H1 (cell line): ENCODE results near the gene SUMF1. TPM values are rescaled to one million over a fixed set of nuclear protein-coding genes. Genes with fewer than 3 reads are reported as not detected.

Source experiments
- CTCF ChIA-PET: fragments of 300-600 bp; sonication (Branson Sonifier 250); formaldehyde crosslinking; loops from one replicate; lab custom pipeline; 2021; ENCODE audit not compliant: partially characterized antibody; lab: Charles Lee
- POLR2A ChIA-PET: fragments of 300-600 bp; sonication (Branson Sonifier 250); formaldehyde crosslinking; loops from one replicate; lab custom pipeline; 2021; ENCODE audit warnings: inconsistent platforms; ENCODE audit not compliant: partially characterized antibody; lab: Charles Lee
- DNase-seq, 2 experiments: peaks; one replicate each; pipeline versions ENCODE4 v3.0.0 to v3.0.0-alpha.2; 2010 to 2022; ENCODE audit warnings: low spot score in 2 of 2, low read depth in 1 of 2, mixed read lengths in 1 of 2
- FAIRE-seq: peaks from 2 replicates; lab custom pipeline; 2011; peaks lifted over from hg19 to GRCh38; lab: Jason Lieb, UNC
- H2AFZ ChIP-seq: 2 replicates; pipeline ENCODE4 v1.8.1; 2012; ENCODE audit warnings: low read length, inconsistent platforms
- H2AK5ac ChIP-seq: 2 replicates; pipeline ENCODE4 v1.6.1; 2013; ENCODE audit warnings: low read depth, low read length
- H2BK120ac ChIP-seq: replicated peaks from 2 replicates; pipeline ENCODE3; 2013; ENCODE audit warnings: low read depth, low read length, inconsistent platforms
- H2BK12ac ChIP-seq: 2 replicates; pipeline ENCODE4 v1.6.1; 2013; ENCODE audit warnings: low read depth, low read length
- H2BK15ac ChIP-seq: 2 replicates; pipeline ENCODE4 v1.6.1; 2013; ENCODE audit warnings: low read length
- H2BK20ac ChIP-seq: 2 replicates; pipeline ENCODE4 v1.6.1; 2013; ENCODE audit warnings: low read length
- H2BK5ac ChIP-seq: 2 replicates; pipeline ENCODE4 v1.6.1; 2013; ENCODE audit warnings: low read depth, low read length
- H3K14ac ChIP-seq: 2 replicates; pipeline ENCODE4 v1.6.1; 2013; ENCODE audit warnings: inconsistent platforms; ENCODE audit not compliant: insufficient read length
- H3K18ac ChIP-seq: 2 replicates; pipeline ENCODE4 v1.6.1; 2013; ENCODE audit warnings: low read length; ENCODE audit errors: extremely low read depth
- H3K23ac ChIP-seq: 2 replicates; pipeline ENCODE4 v1.6.1; 2013; ENCODE audit warnings: inconsistent platforms; ENCODE audit not compliant: insufficient read length
- H3K23me2 ChIP-seq: 2 replicates; pipeline ENCODE4 v1.6.1; 2013; ENCODE audit warnings: low read depth, low read length
- H3K27ac ChIP-seq: 2 replicates; pipeline ENCODE4 v1.6.1; 2011; ENCODE audit warnings: low read depth, low read length, inconsistent platforms
- H3K27me3 ChIP-seq, 4 experiments: replicated peaks in 1 of 4; 1 replicate in 1 of 4; 2 replicates in 3 of 4; pipeline versions ENCODE4 v1.6.1 to v1.8.1; 2011 to 2013; ENCODE audit warnings: low read length in 3 of 4, mild to moderate bottlenecking in 3 of 4, inconsistent platforms in 2 of 4, mixed read lengths in 2 of 4, moderate library complexity in 1 of 4; ENCODE audit not compliant: control insufficient read depth in 3 of 4, insufficient read depth in 3 of 4; ENCODE audit errors: extremely low read depth in 1 of 4
- H3K36me3 ChIP-seq, 4 experiments: 2 replicates each; pipeline versions ENCODE4 v1.6.1 to v1.8.1; 2011 to 2013; ENCODE audit warnings: mild to moderate bottlenecking in 4 of 4, low read length in 3 of 4, moderate library complexity in 2 of 4, control low read depth in 1 of 4, inconsistent platforms in 1 of 4; ENCODE audit not compliant: insufficient read depth in 4 of 4, control insufficient read depth in 2 of 4
- H3K4ac ChIP-seq: replicated peaks from 2 replicates; pipeline ENCODE3; 2013; ENCODE audit warnings: low read length, low read depth, mixed read lengths, inconsistent platforms; ENCODE audit not compliant: insufficient read length
- H3K4me1 ChIP-seq, 4 experiments: replicated peaks in 1 of 4; 1 replicate in 1 of 4; 2 replicates in 3 of 4; pipeline versions ENCODE4 v1.6.1 to v1.8.1; 2011 to 2013; ENCODE audit warnings: low read length in 3 of 4, inconsistent platforms in 2 of 4, mixed read lengths in 1 of 4; ENCODE audit not compliant: insufficient read depth in 4 of 4, control insufficient read depth in 3 of 4
- H3K4me2 ChIP-seq, 2 experiments: 2 replicates each; pipeline versions ENCODE4 v1.6.1 to v1.8.1; 2011 to 2013; ENCODE audit warnings: low read depth in 2 of 2, low read length in 2 of 2, control low read depth in 1 of 2, inconsistent platforms in 1 of 2, mild to moderate bottlenecking in 1 of 2; ENCODE audit not compliant: insufficient read depth in 1 of 2
- H3K4me3 ChIP-seq, 4 experiments: fragments of 200-600, 300-600 bp in 1 of 4; sonication (generic), shearing (Covaris generic), sonication (Bioruptor Twin) in 1 of 4; 2 replicates each; pipeline versions ENCODE4 v1.5.1 to v1.8.1; 2011 to 2016; ENCODE audit warnings: low read length in 4 of 4, low read depth in 3 of 4, control low read depth in 2 of 4, inconsistent platforms in 2 of 4, mild to moderate bottlenecking in 2 of 4, mixed read lengths in 1 of 4, moderate library complexity in 1 of 4; ENCODE audit not compliant: insufficient read depth in 2 of 4; ENCODE audit errors: extremely low read depth in 1 of 4
- H3K56ac ChIP-seq: replicated peaks from 2 replicates; pipeline ENCODE3; 2013; ENCODE audit warnings: low read depth, mild to moderate bottlenecking, mixed read lengths, low read length, inconsistent platforms; ENCODE audit not compliant: insufficient read length
- H3K79me1 ChIP-seq: 2 replicates; pipeline ENCODE4 v1.6.1; 2013; ENCODE audit warnings: low read depth, low read length, control low read depth
- H3K79me2 ChIP-seq, 2 experiments: 2 replicates each; pipeline versions ENCODE4 v1.6.1 to v1.8.1; 2012 to 2013; ENCODE audit warnings: low read length in 2 of 2, mild to moderate bottlenecking in 2 of 2, inconsistent platforms in 1 of 2; ENCODE audit not compliant: insufficient read depth in 2 of 2, control insufficient read depth in 1 of 2
- H3K9ac ChIP-seq, 4 experiments: replicated peaks in 1 of 4; 1 replicate in 1 of 4; 2 replicates in 3 of 4; pipeline versions ENCODE4 v1.6.1 to v1.8.1; 2011 to 2013; ENCODE audit warnings: low read depth in 3 of 4, low read length in 3 of 4, control low read depth in 2 of 4, mild to moderate bottlenecking in 2 of 4, moderate library complexity in 2 of 4, inconsistent platforms in 1 of 4; ENCODE audit errors: extremely low read depth in 1 of 4
- H3K9me3 ChIP-seq, 2 experiments: 2 replicates each; pipeline versions ENCODE4 v1.6.1 to v1.8.1; 2012 to 2013; ENCODE audit warnings: mild to moderate bottlenecking in 2 of 2, moderate library complexity in 2 of 2, control low read depth in 1 of 2, inconsistent platforms in 1 of 2, low read depth in 1 of 2, low read length in 1 of 2, mixed read lengths in 1 of 2; ENCODE audit not compliant: insufficient read depth in 2 of 2
- H4K20me1 ChIP-seq, 2 experiments: replicated peaks in 1 of 2; 2 replicates each; pipeline versions ENCODE3 to v1.8.1; 2011 to 2013; ENCODE audit warnings: inconsistent platforms in 2 of 2, low read length in 2 of 2, mild to moderate bottlenecking in 1 of 2; ENCODE audit not compliant: insufficient read depth in 2 of 2, control insufficient read depth in 1 of 2
- H4K5ac ChIP-seq: 2 replicates; pipeline ENCODE4 v1.6.1; 2013; ENCODE audit warnings: low read length, low read depth, mixed read lengths, inconsistent platforms; ENCODE audit not compliant: insufficient read length
- H4K8ac ChIP-seq: 2 replicates; pipeline ENCODE4 v1.8.0; 2013; ENCODE audit warnings: mild to moderate bottlenecking, moderate library complexity, low read length, inconsistent platforms; ENCODE audit not compliant: insufficient read depth; ENCODE audit errors: extremely low read depth
- H4K91ac ChIP-seq: replicated peaks from 2 replicates; pipeline ENCODE3; 2013; ENCODE audit warnings: low read length, mixed read lengths, inconsistent platforms; ENCODE audit not compliant: insufficient read length
- CTBP2 ChIP-seq: IDR thresholded peaks from 2 replicates; pipeline ENCODE4 v1.7.0; 2011; ENCODE audit warnings: borderline replicate concordance, mild to moderate bottlenecking, moderate library complexity, mixed read lengths, low read length; ENCODE audit not compliant: insufficient read depth, insufficient read length
- MAFK ChIP-seq: IDR thresholded peaks from 2 replicates; pipeline ENCODE4 v1.6.1; 2012; ENCODE audit warnings: low read depth, mild to moderate bottlenecking, improper control_type of control experiment, low read length
- MAX ChIP-seq: IDR thresholded peaks from 2 replicates; pipeline ENCODE4 v1.6.1; 2012; ENCODE audit warnings: inconsistent platforms
- WGBS, 2 experiments: shearing (Covaris generic) in 1 of 2; methylation state at CpG; one replicate each; pipeline versions ENCODE4 v1.1.6 to v1.1.7; 2013 to 2015; ENCODE audit warnings: low lambda C conversion rate in 2 of 2, mixed read lengths in 2 of 2, inconsistent platforms in 1 of 2, low coverage in 1 of 2, missing lambda C conversion rate in 1 of 2; ENCODE audit not compliant: insufficient replicate concordance in 2 of 2, insufficient coverage in 1 of 2, insufficient read length in 1 of 2; ENCODE audit errors: extremely low coverage in 1 of 2, missing lambda C conversion rate in 1 of 2; 5-methylcytosine and 5-hydroxymethylcytosine counted together
- polyA plus RNA-seq, 7 experiments: library from polyadenylated mRNA; depleted of rRNA in 3 of 7; stranded (reverse) in 5 of 7; unstranded in 2 of 7; fragments of >200 nt in 5 of 7; fragments of 200-250 nt in 2 of 7; gene quantifications; 1 replicate in 5 of 7; 2 replicates in 1 of 7; 4 replicates in 1 of 7; pipeline versions ENCODE4 v1.2.1 to v1.2.3, GENCODE V29; 2011 to 2013; ENCODE audit warnings: missing spikeins in 2 of 7, mixed read lengths in 2 of 7
- total RNA-seq: library from RNA; stranded (reverse); fragmentation: NEBNext Ultra II Directional; extraction: Animal tissue kit (Norgen Biotek cat#: 25700); gene quantifications from 2 replicates; pipeline ENCODE4 v1.2.1, GENCODE V29; 2021

The SUMF1 gene
- total and polyA plus RNA-seq, 2 of the 8 experiments (the other 6 are each of a cell fraction or from before 2014, with no cell fraction given): 12.5 to 15.0 TPM

- Histone ChIP-seq H3K4me1 (peaks cover 0 to 3% (median 0%) of the 10 kb centered on the region in 4 experiments; a peak in 1 of 7 replicates), H3K9ac (no peak overlapping the region), H3K23me2 (no peaks in the 10 kb centered on the region), H3K14ac (no peak overlapping the region), H3K4me2 (no peak overlapping the region), H4K8ac (no peak overlapping the region), H3K9me3 (no peaks in the 10 kb centered on the region), H3K36me3 (no peaks in the 10 kb centered on the region; a peak in 1 of 8 replicates), H3K79me1 (no peaks in the 10 kb centered on the region), H3K4me3 (no peak overlapping the region), H2AFZ (no peak overlapping the region), H2BK15ac (no peak overlapping the region), H4K5ac (no peak overlapping the region), H2AK5ac (no peak overlapping the region), H2BK120ac (no peak overlapping the region), H3K18ac (no peak overlapping the region), H4K91ac (no peak overlapping the region), H3K79me2 (no peaks in the 10 kb centered on the region), H2BK20ac (no peak overlapping the region), H2BK5ac (no peak overlapping the region), H3K4ac (no peak overlapping the region), H4K20me1 (peaks cover 0 to 2% of the 10 kb centered on the region in 2 experiments), H3K27me3 (no peaks in the 10 kb centered on the region), H3K56ac (no peak overlapping the region), H2BK12ac (no peak overlapping the region), H3K27ac (no peak overlapping the region), H3K23ac (no peak overlapping the region)
- ChIA-PET POLR2A (no interaction called here), CTCF (no interaction called here)
- DNase-seq (no peak), FAIRE-seq (no peak)
- WGBS, 2 experiments: 82% methylated on average over 2 of the region's 2 CpGs; no CpG with 5 or more reads in 1 of the 2 experiments
- TF ChIP-seq MAX (no peak), MAFK (no peak), CTBP2 (no peak)
Measured at GRCh38 chr3:4376499-4376898, 90.6 kb downstream of the SUMF1 start.
